ENCODE results near the gene MMP13. TPM values are rescaled to one million over a fixed set of nuclear protein-coding genes. Genes with fewer than 3 reads are reported as not detected.

The MMP13 gene
- total and polyA plus RNA-seq, 9 of the 15 experiments (the other 6 are each of a cell fraction or from before 2014, with no cell fraction given), result not detected

- ChIA-PET CTCF (ENCODE audit: low intra/inter-chr PET ratio) (no interaction called here), POLR2A (no interaction called here)
- Histone ChIP-seq H3K36me3 (ENCODE audit: control insufficient read depth, insufficient read depth, low read length) (no peaks in the 10 kb centered on the region), H3K4me3 (no peak overlapping the region), H3K9me1 (ENCODE audit: control insufficient read depth, insufficient read depth, low read length) (no peaks in the 10 kb centered on the region), H3K4me2 (ENCODE audit: insufficient read depth, low read length) (no peak overlapping the region), H3K27ac (ENCODE audit: extremely low read depth, low read depth, low read length) (no peak overlapping the region), H3K9me3 (replicated peaks; ENCODE audit: control insufficient read depth, insufficient read depth, low read depth, low read length) (no peaks in the 10 kb centered on the region), H4K20me1 (replicated peaks; ENCODE audit: control insufficient read depth, insufficient read depth, low read length) (no peaks in the 10 kb centered on the region), H3K79me2 (ENCODE audit: control insufficient read depth, insufficient read depth, low read length) (no peaks in the 10 kb centered on the region), H3K27me3 (ENCODE audit: control insufficient read depth in 2 of 2, insufficient read depth in 2 of 2, low read length in 2 of 2) (no peaks in the 10 kb centered on the region), H3K9ac (ENCODE audit: insufficient read depth in 1 of 2, low read depth in 2 of 2, low read length in 2 of 2) (no peak overlapping the region), H3K4me1 (replicated peaks in 1 of 2; ENCODE audit: control insufficient read depth in 2 of 2, insufficient read depth in 2 of 2, low read length in 2 of 2) (no peaks in the 10 kb centered on the region), H2AFZ (ENCODE audit: low read depth, low read length) (no peak overlapping the region)
- ATAC-seq (no peak), FAIRE-seq (no peak), DNase-seq (ENCODE audit: extremely low read depth in 1 of 4, low spot score in 3 of 4) (no peak)
- intact Hi-C loops (cut with micrococcal nuclease) (no loop called here), in situ Hi-C loops (cut with MboI) (no loop called here)
- no TSS peak for BruUV-seq (replicated peaks)
- WGBS (ENCODE audit: insufficient coverage, low coverage, missing lambda C conversion rate), result 28% methylated on average over 1 of the region's 1 CpG
- TF ChIP-seq SIN3B (IDR thresholded peaks at IDR 0.05; ENCODE audit: low read depth) (no peak), HMGXB4 (CRISPR knock-in tag; IDR thresholded peaks at IDR 0.05) (no peak), ZKSCAN3 (CRISPR knock-in tag; IDR thresholded peaks at IDR 0.05) (no peak), ETS1 (conservative IDR thresholded peaks at IDR 0.05; ENCODE audit: control insufficient read depth, low read depth, low read length) (no peak), MED1 (CRISPR knock-in tag; IDR thresholded peaks at IDR 0.05; ENCODE audit: borderline replicate concordance) (no peak), ZNF277 (CRISPR knock-in tag; IDR thresholded peaks at IDR 0.05; ENCODE audit: borderline replicate concordance) (no peak), ZNF764 (CRISPR knock-in tag; IDR thresholded peaks at IDR 0.05; ENCODE audit: low read depth) (no peak), ZKSCAN1 (IDR thresholded peaks at IDR 0.05; ENCODE audit: low read depth, low read length) (no peak), GTF3C2 (IDR thresholded peaks at IDR 0.05; ENCODE audit: borderline replicate concordance, extremely low read depth, insufficient read length) (no peak), TGIF2 (CRISPR knock-in tag; IDR thresholded peaks at IDR 0.05) (no peak), YY1 (IDR thresholded peaks at IDR 0.05; ENCODE audit: borderline replicate concordance in 1 of 3, control insufficient read depth in 1 of 3, extremely low read depth in 1 of 3, insufficient read depth in 3 of 3, insufficient read length in 1 of 3, insufficient replicate concordance in 2 of 3, low read depth in 1 of 3, low read length in 2 of 3) (no peak), NR3C1 (CRISPR knock-in tag; IDR thresholded peaks at IDR 0.05) (no peak), ZNF3 (CRISPR knock-in tag; IDR thresholded peaks at IDR 0.05) (no peak)
Observed at GRCh38 chr11:102967497-102967896, 12.0 kb upstream of the MMP13 start.

Data from K562 (cell line).